GM12874 (cell line): ENCODE measurements around the gene KIF25.

ENCODE experiments used
- CTCF ChIP-seq: IDR thresholded peaks from 2 replicates; pipeline ENCODE4 v1.5.1; 2011; ENCODE audit warnings: low read depth, mild to moderate bottlenecking, control low read depth, low read length, moderate library complexity; ENCODE audit not compliant: insufficient read depth

KIF25 gene

GRCh38 chr6:167997642-167998041 lies at the start of gene KIF25:
KIF25 (plus strand) TSS chr6:167997671; CDS start chr6:168029586, 31,915 bp downstream.
- no peak for TF ChIP-seq CTCF

GRCh38 chr6:167947716-167948115 lies 49.8 kb upstream of the KIF25 start:
- no peak for TF ChIP-seq CTCF

- TF ChIP-seq CTCF = no peak
Observed at GRCh38 chr6:167948716-167949115, 48.8 kb upstream of the KIF25 start.

GRCh38 chr6:167949121-167949684 lies 48.3 kb upstream of the KIF25 start:
- TF ChIP-seq CTCF = no peak

GRCh38 chr6:167951781-167952511 lies 45.5 kb upstream of the KIF25 start:
- no peak for TF ChIP-seq CTCF

GRCh38 chr6:167952512-167952859 lies 45.0 kb upstream of the KIF25 start:
- TF ChIP-seq CTCF = no peak

GRCh38 chr6:167953551-167953950 lies 43.9 kb upstream of the KIF25 start:
- TF ChIP-seq CTCF = no peak
